ENCODE measurements around the gene KLK4. TPM values are rescaled to one million over a fixed set of nuclear protein-coding genes. Genes with fewer than 3 reads are reported as not detected.

The KLK4 gene
- total RNA-seq, 1 experiment from 2014 or later: 0.70 TPM

DNA sequence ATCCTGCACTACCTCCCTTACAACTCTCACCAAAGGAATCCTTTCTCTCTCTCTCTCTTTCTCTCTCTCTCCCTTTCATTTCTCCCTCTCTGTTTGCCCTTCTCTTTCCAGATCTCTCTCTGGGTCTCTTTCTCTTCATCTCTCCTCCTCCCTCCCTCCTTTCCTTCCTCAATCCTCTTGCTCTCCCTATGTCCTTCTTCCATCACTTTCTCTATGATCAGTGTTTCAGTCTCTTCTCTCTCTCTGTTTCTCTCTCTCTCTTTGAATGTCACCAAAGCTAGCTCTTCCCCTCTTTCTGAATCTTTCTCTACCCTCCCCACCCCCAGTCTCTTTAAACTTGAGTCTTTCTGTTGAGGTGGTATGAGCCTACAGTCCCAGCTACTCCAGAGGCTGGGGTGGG, 19.8 kb upstream of the KLK4 start (continued):
- TF ChIP-seq OVOL2 (CRISPR knock-in tag; IDR thresholded peaks at IDR 0.05; ENCODE audit: borderline replicate concordance): no peak
- TF ChIP-seq CREB1 (CRISPR knock-in tag; IDR thresholded peaks at IDR 0.05): no peak

DNA sequence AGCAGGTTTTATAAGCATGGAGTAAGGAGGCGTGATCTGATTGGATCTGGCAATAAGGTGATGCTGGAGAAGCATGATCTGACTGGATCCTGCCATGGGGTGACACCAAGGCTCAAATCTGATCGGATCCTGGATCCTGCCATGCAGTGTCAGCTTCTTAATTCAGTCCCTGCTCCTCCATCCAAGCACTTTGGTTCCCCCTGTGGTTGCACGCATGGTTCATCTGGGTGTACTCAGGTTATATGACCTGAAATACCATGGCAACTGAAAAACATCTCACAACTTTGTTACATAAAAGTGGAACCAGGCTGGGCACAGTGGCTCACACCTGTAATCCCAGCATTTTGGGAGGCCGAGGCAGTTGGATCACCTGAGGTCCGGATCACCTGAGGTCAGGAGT, 17.6 kb upstream of the KLK4 start:
- H3K4me3 Mint-ChIP-seq: no peak overlapping the region
- H3K9me3 Mint-ChIP-seq: no peaks in the 10 kb centered on the region
- CTCF ChIA-PET: interaction anchor here (1.5 to 8.1 kb wide), 3 partner anchors 37 to 166 kb away, joined by 3 to 93 read pairs (median 6); no protein-coding TSS in a partner anchor
- ATAC-seq (no peak), DNase-seq (ENCODE audit: low spot score) (no peak)
- H3K27me3 Mint-ChIP-seq (ENCODE audit: low read depth): peaks cover 32% of the 10 kb centered on the region
- H3K4me1 Mint-ChIP-seq: peaks cover 6% of the 10 kb centered on the region
- TF ChIP-seq, protein P1, sequence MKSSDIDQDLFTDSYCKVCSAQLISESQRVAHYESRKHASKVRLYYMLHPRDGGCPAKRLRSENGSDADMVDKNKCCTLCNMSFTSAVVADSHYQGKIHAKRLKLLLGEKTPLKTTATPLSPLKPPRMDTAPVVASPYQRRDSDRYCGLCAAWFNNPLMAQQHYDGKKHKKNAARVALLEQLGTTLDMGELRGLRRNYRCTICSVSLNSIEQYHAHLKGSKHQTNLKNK (CRISPR knock-in tag; IDR thresholded peaks at IDR 0.05): no peak
- TF ChIP-seq TEAD1 (CRISPR knock-in tag; IDR thresholded peaks at IDR 0.05) (no peak), CBFB (CRISPR knock-in tag; IDR thresholded peaks at IDR 0.05; ENCODE audit: low read depth) (no peak), FOXK1 (CRISPR knock-in tag; IDR thresholded peaks at IDR 0.05) (no peak), NR1H2 (CRISPR knock-in tag; IDR thresholded peaks at IDR 0.05) (no peak), NR3C1 (CRISPR knock-in tag; conservative IDR thresholded peaks at IDR 0.05; ENCODE audit: low read depth) (no peak), JAZF1 (CRISPR knock-in tag; IDR thresholded peaks at IDR 0.05) (no peak)
- TF ChIP-seq, protein P2, sequence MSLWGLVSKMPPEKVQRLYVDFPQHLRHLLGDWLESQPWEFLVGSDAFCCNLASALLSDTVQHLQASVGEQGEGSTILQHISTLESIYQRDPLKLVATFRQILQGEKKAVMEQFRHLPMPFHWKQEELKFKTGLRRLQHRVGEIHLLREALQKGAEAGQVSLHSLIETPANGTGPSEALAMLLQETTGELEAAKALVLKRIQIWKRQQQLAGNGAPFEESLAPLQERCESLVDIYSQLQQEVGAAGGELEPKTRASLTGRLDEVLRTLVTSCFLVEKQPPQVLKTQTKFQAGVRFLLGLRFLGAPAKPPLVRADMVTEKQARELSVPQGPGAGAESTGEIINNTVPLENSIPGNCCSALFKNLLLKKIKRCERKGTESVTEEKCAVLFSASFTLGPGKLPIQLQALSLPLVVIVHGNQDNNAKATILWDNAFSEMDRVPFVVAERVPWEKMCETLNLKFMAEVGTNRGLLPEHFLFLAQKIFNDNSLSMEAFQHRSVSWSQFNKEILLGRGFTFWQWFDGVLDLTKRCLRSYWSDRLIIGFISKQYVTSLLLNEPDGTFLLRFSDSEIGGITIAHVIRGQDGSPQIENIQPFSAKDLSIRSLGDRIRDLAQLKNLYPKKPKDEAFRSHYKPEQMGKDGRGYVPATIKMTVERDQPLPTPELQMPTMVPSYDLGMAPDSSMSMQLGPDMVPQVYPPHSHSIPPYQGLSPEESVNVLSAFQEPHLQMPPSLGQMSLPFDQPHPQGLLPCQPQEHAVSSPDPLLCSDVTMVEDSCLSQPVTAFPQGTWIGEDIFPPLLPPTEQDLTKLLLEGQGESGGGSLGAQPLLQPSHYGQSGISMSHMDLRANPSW (CRISPR knock-in tag; conservative IDR thresholded peaks at IDR 0.05; ENCODE audit: low read depth): no peak
- no peak overlapping the region for H3K27ac Mint-ChIP-seq
- POLR2A ChIA-PET: no interaction called here
- no peaks in the 10 kb centered on the region for H3K36me3 Mint-ChIP-seq

DNA sequence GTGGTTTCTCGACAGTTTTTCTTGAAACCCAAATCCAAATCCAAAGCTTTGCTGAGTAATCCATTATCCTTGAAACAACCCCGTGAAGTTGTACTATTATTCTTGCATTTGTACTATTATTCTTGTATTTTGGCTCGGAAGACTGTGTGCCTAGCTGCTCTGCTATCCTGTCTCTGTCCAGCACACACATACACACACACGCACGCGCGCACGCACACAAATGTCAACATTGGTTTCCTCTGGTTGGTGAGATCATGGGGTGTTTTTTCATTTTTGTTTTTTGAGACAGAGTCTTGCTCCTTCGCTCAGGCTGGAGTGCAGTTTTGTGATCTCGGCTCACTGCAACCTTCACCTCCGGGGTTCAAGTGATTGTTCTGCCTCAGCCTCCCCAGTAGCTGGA, 14.9 kb upstream of the KLK4 start:
- Mint-ChIP-seq H3K9me3 (no peaks in the 10 kb centered on the region), H3K4me3 (no peak overlapping the region), H3K27ac (no peak overlapping the region), H3K36me3 (no peaks in the 10 kb centered on the region), H3K4me1 (peaks cover 19% of the 10 kb centered on the region), H3K27me3 (ENCODE audit: low read depth) (peaks cover 25% of the 10 kb centered on the region)
- ChIA-PET POLR2A (no interaction called here), CTCF (interaction anchor here (1.8 to 6.9 kb wide), 2 partner anchors 92 to 170 kb away, joined by 5 to 84 read pairs; no protein-coding TSS in a partner anchor)
- DNase-seq (ENCODE audit: low spot score) (no peak), ATAC-seq (no peak)
- TF ChIP-seq KAT7 (CRISPR knock-in tag; IDR thresholded peaks at IDR 0.05; ENCODE audit: borderline replicate concordance) (no peak), HMGA2 (CRISPR knock-in tag; IDR thresholded peaks at IDR 0.05) (no peak), ZNF263 (CRISPR knock-in tag; IDR thresholded peaks at IDR 0.05; ENCODE audit: low read depth) (no peak), GTF2I (CRISPR knock-in tag; conservative IDR thresholded peaks at IDR 0.05) (no peak), NFYB (CRISPR knock-in tag; conservative IDR thresholded peaks at IDR 0.05; ENCODE audit: low read depth) (no peak), CREM (CRISPR knock-in tag; IDR thresholded peaks at IDR 0.05) (no peak), ZNF138 (CRISPR knock-in tag; conservative IDR thresholded peaks at IDR 0.05) (no peak)
- TF ChIP-seq, protein P3, sequence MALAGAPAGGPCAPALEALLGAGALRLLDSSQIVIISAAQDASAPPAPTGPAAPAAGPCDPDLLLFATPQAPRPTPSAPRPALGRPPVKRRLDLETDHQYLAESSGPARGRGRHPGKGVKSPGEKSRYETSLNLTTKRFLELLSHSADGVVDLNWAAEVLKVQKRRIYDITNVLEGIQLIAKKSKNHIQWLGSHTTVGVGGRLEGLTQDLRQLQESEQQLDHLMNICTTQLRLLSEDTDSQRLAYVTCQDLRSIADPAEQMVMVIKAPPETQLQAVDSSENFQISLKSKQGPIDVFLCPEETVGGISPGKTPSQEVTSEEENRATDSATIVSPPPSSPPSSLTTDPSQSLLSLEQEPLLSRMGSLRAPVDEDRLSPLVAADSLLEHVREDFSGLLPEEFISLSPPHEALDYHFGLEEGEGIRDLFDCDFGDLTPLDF (CRISPR knock-in tag; IDR thresholded peaks at IDR 0.05): no peak
- TF ChIP-seq, protein P4, sequence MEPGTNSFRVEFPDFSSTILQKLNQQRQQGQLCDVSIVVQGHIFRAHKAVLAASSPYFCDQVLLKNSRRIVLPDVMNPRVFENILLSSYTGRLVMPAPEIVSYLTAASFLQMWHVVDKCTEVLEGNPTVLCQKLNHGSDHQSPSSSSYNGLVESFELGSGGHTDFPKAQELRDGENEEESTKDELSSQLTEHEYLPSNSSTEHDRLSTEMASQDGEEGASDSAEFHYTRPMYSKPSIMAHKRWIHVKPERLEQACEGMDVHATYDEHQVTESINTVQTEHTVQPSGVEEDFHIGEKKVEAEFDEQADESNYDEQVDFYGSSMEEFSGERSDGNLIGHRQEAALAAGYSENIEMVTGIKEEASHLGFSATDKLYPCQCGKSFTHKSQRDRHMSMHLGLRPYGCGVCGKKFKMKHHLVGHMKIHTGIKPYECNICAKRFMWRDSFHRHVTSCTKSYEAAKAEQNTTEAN (CRISPR knock-in tag; IDR thresholded peaks at IDR 0.05): no peak
- TF ChIP-seq, protein P5, sequence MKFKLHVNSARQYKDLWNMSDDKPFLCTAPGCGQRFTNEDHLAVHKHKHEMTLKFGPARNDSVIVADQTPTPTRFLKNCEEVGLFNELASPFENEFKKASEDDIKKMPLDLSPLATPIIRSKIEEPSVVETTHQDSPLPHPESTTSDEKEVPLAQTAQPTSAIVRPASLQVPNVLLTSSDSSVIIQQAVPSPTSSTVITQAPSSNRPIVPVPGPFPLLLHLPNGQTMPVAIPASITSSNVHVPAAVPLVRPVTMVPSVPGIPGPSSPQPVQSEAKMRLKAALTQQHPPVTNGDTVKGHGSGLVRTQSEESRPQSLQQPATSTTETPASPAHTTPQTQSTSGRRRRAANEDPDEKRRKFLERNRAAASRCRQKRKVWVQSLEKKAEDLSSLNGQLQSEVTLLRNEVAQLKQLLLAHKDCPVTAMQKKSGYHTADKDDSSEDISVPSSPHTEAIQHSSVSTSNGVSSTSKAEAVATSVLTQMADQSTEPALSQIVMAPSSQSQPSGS (CRISPR knock-in tag; IDR thresholded peaks at IDR 0.05; ENCODE audit: borderline replicate concordance, low read depth): no peak
- TF ChIP-seq, protein P6, sequence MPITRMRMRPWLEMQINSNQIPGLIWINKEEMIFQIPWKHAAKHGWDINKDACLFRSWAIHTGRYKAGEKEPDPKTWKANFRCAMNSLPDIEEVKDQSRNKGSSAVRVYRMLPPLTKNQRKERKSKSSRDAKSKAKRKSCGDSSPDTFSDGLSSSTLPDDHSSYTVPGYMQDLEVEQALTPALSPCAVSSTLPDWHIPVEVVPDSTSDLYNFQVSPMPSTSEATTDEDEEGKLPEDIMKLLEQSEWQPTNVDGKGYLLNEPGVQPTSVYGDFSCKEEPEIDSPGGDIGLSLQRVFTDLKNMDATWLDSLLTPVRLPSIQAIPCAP (CRISPR knock-in tag; IDR thresholded peaks at IDR 0.05): no peak
- TF ChIP-seq, protein P7, sequence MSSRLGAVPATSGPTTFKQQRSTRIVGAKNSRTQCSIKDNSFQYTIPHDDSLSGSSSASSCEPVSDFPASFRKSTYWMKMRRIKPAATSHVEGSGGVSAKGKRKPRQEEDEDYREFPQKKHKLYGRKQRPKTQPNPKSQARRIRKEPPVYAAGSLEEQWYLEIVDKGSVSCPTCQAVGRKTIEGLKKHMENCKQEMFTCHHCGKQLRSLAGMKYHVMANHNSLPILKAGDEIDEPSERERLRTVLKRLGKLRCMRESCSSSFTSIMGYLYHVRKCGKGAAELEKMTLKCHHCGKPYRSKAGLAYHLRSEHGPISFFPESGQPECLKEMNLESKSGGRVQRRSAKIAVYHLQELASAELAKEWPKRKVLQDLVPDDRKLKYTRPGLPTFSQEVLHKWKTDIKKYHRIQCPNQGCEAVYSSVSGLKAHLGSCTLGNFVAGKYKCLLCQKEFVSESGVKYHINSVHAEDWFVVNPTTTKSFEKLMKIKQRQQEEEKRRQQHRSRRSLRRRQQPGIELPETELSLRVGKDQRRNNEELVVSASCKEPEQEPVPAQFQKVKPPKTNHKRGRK (CRISPR knock-in tag; IDR thresholded peaks at IDR 0.05; ENCODE audit: borderline replicate concordance): no peak

Measured in WTC11 (cell line).